H7 (cell line): ENCODE results near the gene GLI3. TPM values are rescaled to one million over a fixed set of nuclear protein-coding genes. Genes with fewer than 3 reads are reported as not detected.
A peak's percentile ranks its signal among the peaks of the same experiment; 100 is the strongest.

ENCODE experiments used
- DNase-seq: peaks from one replicate; pipeline ENCODE4 v3.0.0; 2012
- H3K27me3 ChIP-seq: 2 replicates; pipeline ENCODE4 v1.6.0; 2011; ENCODE audit warnings: mild to moderate bottlenecking, low read length; ENCODE audit not compliant: control insufficient read depth, insufficient read depth
- H3K36me3 ChIP-seq: replicated peaks from 2 replicates; pipeline ENCODE4 v1.5.1; 2011; ENCODE audit warnings: low read length; ENCODE audit not compliant: control insufficient read depth, insufficient read depth
- H3K4me3 ChIP-seq: 2 replicates; pipeline ENCODE4 v1.5.1; 2011; ENCODE audit warnings: low read depth, mild to moderate bottlenecking, control low read depth, low read length, moderate library complexity; ENCODE audit not compliant: insufficient read depth
- total RNA-seq: library from RNA; depleted of rRNA; stranded (reverse); fragments of >200 nt; shearing (Covaris generic); gene quantifications from 2 replicates; pipeline ENCODE4 v1.2.3, GENCODE V29; 2014

Gene GLI3
- total RNA-seq, 1 experiment from 2014 or later = 6.7 TPM

- H3K27me3 ChIP-seq = no peaks in the 10 kb centered on the region
- no peaks in the 10 kb centered on the region for H3K36me3 ChIP-seq
- H3K4me3 ChIP-seq = no peak overlapping the region
- no peak for DNase-seq
Observed at GRCh38 chr7:42142089-42142488, 94.9 kb downstream of the GLI3 start.

DNA sequence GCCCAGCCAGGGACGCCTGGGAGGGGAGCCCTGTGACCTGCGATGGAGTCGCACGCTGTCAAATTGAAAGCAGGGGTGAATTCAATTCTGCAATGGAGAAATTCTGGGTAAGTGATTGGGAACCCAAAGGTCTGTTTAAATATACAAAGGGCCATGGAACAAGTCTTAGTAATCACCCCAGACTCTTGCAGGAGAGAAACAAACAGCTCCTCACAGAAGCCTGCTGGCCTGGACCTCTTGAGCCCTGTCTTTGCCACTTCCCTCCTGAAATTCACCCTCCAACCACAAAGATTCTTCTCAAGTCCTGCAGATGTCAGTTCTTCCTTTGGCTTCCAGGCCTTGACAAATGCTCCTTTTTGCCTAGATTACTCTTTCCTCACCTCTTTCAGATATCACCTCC, 97.3 kb downstream of the GLI3 start:
- no peak for DNase-seq
- Histone ChIP-seq H3K36me3 (no peaks in the 10 kb centered on the region), H3K4me3 (no peak overlapping the region), H3K27me3 (no peaks in the 10 kb centered on the region)

DNA sequence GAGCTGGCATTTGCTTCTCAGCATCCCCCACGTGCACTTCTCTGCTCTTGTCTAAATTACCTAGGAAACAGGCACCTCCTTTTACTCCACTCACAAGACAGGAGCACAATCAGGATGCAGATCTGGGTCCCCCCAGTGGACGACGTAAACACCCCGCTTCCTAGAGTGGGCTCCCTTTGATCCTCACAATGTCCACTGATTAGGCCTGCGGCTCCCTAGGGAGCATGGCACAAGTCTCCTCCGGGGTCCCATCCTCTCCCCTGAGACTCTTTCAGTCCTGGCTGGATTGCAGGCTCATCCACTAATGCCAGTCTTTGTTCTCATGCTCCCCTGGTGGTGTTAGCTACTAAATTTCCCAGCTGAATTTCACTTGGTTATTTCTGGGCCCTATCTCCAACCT, 98.3 kb downstream of the GLI3 start:
- no peaks in the 10 kb centered on the region for H3K36me3 ChIP-seq
- no peaks in the 10 kb centered on the region for H3K27me3 ChIP-seq
- H3K4me3 ChIP-seq = no peak overlapping the region
- peak; percentile 63 for DNase-seq

DNA sequence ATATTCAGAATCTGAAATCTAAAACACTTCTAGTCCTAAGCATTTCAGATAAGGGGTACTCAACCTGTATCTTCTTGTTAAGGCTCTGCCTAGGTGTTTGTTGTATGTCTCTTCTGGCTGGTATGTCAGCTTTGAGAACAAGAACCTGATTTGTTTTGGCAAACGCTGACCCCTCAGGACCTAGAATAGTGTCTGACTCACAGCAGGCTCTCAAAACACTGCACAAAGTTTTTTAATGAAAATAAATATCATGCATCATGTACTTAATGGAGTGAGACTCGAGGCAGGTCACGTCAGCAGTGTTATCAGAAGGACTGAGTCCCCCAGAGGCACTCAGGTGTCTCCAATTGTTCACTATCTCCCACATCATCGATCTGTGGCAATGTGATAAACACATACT, 99.1 kb downstream of the GLI3 start:
- H3K4me3 ChIP-seq = no peak overlapping the region
- no peaks in the 10 kb centered on the region for H3K36me3 ChIP-seq
- no peak for DNase-seq
- no peaks in the 10 kb centered on the region for H3K27me3 ChIP-seq

DNA sequence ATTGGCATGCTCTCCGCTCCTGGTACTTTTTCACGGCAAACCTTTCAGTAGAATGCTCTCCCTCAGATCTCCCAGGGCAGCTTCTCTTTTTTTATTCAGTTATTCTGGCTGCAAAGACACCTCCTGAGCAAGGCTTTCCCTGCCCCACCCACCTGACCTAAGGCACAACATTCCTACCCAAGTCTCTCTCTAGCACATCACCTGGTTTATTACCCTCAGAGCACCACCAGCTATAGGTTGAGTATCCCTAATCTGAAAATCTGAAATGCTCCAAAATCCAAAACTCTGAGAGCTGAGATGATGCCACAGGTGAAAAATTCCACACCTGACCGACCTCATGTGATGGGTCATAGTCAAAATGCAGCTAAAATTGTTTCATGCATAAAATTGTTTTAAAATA, 99.6 kb downstream of the GLI3 start:
- H3K27me3 ChIP-seq = no peaks in the 10 kb centered on the region
- DNase-seq = peak; percentile 30
- no peak overlapping the region for H3K4me3 ChIP-seq
- no peaks in the 10 kb centered on the region for H3K36me3 ChIP-seq

DNA sequence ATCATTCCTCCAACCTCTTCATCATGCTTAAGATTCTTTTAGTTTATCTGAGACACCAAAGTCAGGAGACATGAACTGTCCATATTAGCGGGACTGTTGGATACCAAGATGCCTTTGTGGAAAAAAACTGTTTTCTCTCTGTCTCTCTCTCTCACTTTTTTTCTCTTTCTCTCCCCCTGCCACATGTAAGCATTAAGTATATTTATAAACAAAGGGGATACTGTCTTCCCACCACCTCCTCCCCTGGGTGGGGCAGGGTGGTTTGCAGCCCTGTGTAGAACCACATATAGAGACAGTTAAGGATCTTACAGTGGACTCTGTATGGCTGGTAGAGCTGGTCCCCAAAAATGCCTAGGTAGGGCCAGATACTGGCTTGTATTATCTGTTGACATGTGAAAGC, 101.3 kb downstream of the GLI3 start:
- no peak for DNase-seq
- Histone ChIP-seq H3K27me3 (no peaks in the 10 kb centered on the region), H3K36me3 (no peaks in the 10 kb centered on the region), H3K4me3 (no peak overlapping the region)

DNA sequence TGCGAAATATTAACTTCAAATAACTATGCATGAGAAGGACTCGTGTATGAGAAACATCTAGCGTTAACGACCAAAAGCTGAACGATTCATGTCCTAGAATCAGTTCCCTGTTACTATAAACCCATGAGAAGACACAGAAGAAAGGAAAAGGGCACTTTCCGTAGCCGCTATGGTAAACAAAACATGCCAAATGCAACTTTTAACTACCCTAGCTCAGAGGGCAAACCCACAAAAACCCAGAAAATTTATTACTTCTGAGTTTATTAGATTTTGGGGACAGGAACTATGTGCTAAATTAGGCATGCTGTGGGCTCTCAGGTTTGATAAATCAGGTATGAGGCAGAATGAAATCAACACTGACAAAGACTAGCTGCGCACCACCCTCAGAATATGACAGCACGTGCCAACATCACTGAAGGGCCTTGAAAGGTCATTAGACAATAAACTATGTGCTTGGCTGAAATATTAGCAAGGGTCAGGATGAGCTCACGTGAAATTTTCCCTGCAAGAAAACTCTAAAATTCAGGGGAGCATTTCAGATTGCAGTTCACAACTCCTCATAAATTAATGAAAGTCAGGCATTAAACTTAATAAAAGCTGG, 102.6 kb downstream of the GLI3 start:
- H3K36me3 ChIP-seq = no peaks in the 10 kb centered on the region
- H3K27me3 ChIP-seq = no peaks in the 10 kb centered on the region
- no peak for DNase-seq
- no peak overlapping the region for H3K4me3 ChIP-seq

- no peak for DNase-seq
- Histone ChIP-seq H3K36me3 (no peaks in the 10 kb centered on the region), H3K4me3 (no peak overlapping the region), H3K27me3 (no peaks in the 10 kb centered on the region)
Observed at GRCh38 chr7:42133321-42133720, 103.7 kb downstream of the GLI3 start.

DNA sequence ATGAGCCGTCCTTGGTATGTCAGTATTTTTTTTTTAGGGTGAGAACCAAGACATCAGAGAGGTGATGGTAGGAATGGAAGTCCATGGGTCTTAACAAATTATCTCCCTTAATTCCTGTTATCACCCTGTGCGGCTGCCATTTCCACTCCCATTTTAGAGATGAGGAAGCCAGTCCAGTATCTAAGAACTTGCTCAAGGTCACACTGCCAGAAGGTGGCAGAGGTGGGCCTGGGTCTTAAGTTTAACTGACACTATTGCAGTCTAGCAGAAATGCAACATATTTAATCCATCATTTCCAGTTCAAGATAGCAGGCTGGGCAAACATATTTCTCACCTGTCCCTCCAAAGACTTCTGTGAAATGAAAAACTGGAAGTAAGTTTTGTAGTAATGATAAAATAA, 108.3 kb downstream of the GLI3 start:
- DNase-seq = peak; percentile 38
- H3K27me3 ChIP-seq = no peaks in the 10 kb centered on the region
- no peak overlapping the region for H3K4me3 ChIP-seq
- no peaks in the 10 kb centered on the region for H3K36me3 ChIP-seq

DNA sequence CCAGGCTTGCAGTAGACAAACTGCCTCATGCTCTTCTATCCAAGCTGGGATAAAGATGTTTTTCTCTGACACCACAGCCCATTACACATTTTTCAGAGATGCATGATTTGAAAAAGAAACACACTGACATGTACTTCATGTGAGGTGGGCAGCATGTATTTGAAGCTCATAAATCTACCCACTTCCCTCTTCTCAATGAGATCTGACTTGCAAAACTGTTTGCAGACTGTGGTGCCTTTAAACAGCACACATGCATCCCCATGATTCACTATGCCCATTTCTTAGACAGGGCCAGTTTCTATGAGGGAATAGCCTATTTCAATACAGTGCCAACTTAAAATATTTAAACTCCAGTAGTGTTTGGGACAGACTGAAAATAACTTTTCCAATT, 109.8 kb downstream of the GLI3 start:
- no peaks in the 10 kb centered on the region for H3K27me3 ChIP-seq
- H3K4me3 ChIP-seq = no peak overlapping the region
- no peaks in the 10 kb centered on the region for H3K36me3 ChIP-seq
- no peak for DNase-seq

DNA sequence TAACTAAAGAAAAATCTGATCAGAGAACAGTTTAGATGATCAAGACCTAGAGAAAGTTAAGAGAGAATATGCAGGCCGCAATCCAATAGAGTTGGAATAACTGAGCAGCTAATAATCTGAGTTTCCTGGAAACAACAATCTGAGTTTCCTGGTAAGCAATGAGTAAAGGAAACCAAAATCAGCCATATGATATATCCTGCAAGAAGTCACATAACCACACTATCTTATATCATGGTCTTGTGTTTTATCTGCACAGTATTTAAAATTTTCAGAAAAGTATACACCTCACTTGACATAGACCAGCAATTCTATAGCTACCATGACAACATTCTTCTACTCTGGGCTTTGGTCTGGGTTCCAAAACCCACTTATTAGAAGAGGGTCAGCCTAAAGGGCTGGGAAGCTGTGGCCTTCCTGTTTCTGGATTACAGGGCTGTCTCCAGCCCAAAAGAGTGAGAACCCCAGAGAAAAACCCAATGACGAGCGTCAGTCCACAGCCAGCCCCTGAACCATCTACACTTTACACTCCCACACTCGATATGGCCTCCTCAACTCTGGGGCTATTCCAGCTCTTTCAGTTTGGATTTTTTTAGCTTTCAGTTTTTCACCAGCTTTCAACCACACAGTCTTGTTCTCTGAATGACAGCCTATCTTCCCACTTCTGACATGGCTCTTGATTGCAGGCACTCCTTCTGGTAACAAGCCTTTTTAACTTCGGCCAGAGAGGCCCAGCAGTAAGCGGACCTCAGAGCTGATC, 110.4 kb downstream of the GLI3 start:
- no peak for DNase-seq
- H3K36me3 ChIP-seq = no peaks in the 10 kb centered on the region
- no peak overlapping the region for H3K4me3 ChIP-seq
- no peaks in the 10 kb centered on the region for H3K27me3 ChIP-seq

DNA sequence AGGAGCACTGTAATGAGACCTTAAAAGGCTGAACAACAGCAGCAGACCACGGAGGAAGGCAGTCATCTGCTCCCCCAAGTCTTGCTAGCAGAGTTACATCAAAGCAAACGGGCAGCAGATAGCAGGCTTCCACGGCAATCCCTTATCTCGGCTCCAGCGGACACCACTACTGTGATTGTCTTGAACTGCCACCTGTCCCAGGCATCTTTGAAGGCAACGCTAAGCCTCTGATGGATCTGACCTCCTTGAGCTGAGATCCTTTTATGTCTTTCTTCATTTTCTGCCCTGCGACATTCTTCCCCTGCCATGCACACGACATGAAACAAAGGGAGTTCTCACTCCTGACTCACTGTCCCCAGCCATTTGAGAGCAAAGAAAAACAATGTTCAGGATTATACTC, 111.7 kb downstream of the GLI3 start:
- no peaks in the 10 kb centered on the region for H3K36me3 ChIP-seq

DNA sequence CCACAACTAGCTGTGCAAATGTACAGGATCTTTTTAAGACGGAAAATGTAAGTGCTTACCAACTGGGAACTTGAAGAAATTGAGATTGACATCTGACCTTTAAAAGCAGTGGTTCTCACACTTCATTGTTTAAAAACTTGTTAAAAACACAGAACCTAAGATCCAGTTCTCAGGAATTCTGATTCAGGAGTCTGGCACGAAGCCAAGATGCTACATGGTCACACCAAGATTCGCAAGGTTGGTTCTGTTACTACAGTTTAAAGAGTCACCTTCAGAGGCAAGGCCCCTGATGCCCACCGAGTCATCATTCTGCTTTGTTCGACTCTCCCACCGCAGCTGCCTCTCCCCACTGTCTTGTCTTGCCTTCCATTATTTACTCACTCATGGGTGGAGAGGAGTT, 113.3 kb downstream of the GLI3 start:
- no peak for DNase-seq
- H3K4me3 ChIP-seq = no peak overlapping the region

More for the DNA sequence above, 111.7 kb downstream of the GLI3 start:
- no peak for DNase-seq
- Histone ChIP-seq H3K4me3 (no peak overlapping the region), H3K27me3 (no peaks in the 10 kb centered on the region)

DNA sequence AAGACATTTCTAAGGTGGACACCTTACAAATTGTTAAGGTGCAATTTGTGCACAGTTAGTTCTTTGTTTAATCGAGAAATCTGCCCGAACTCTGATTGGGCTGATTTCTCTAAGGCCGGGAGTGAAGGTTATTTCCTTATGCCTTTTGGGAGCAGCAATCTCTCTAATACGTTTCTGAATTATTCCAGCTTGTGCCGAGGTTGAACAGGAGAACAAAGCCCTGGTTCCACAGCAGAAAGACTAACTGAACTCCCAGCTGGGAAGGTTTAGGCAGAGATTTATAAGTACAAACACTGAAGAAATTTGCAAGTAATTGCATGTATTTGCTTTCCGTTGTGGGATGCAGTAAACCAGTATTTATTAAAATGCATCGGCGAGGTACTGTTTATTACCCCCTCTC, 116.8 kb downstream of the GLI3 start:
- DNase-seq = no peak
- H3K36me3 ChIP-seq = no peaks in the 10 kb centered on the region
- no peaks in the 10 kb centered on the region for H3K27me3 ChIP-seq
- no peak overlapping the region for H3K4me3 ChIP-seq

More for the DNA sequence above, 113.3 kb downstream of the GLI3 start:
- H3K36me3 ChIP-seq = no peaks in the 10 kb centered on the region
- no peaks in the 10 kb centered on the region for H3K27me3 ChIP-seq

GRCh38 chr7:42117201-42117600, 119.8 kb downstream of the GLI3 start:
- H3K36me3 ChIP-seq = no peaks in the 10 kb centered on the region
- H3K4me3 ChIP-seq = no peak overlapping the region
- no peak for DNase-seq
- no peaks in the 10 kb centered on the region for H3K27me3 ChIP-seq
